Heart left ventricle (tissue), 16 donors: ENCODE measurements around the gene LAMP5. TPM values are rescaled to one million over a fixed set of nuclear protein-coding genes. Genes with fewer than 3 reads are reported as not detected.
A peak's percentile ranks its signal among the peaks of the same experiment; 100 is the strongest.

Source experiments
- ATAC-seq, 4 donors: fragments of 200-7000 bp; cut with Tn5 transposase; one replicate each; pipeline ENCODE4 v1.9.1; 2020 to 2022; ENCODE audit warnings: moderate library complexity in 4 of 4, mild to moderate bottlenecking in 3 of 4, moderate number of reproducible peaks in 1 of 4
- DNase-seq, 5 donors: peaks; one replicate each; pipeline ENCODE4 v3.0.0-alpha.2; 2020
- H3K27ac ChIP-seq, 12 donors: fragments of 200-600 bp; sonication (generic) in 4 of 12; one replicate each; pipeline versions ENCODE4 v1.5.0 to v1.8.0; 2016 to 2022; ENCODE audit warnings: mild to moderate bottlenecking in 2 of 12
- H3K27me3 ChIP-seq, 9 donors: fragments of 200-600 bp; sonication (generic) in 2 of 9; one replicate each; pipeline versions ENCODE4 v1.5.1 to v1.8.0; 2016 to 2022; ENCODE audit warnings: mild to moderate bottlenecking in 3 of 9
- H3K36me3 ChIP-seq, 9 donors: fragments of 200-600 bp; sonication (generic) in 2 of 9; one replicate each; pipeline versions ENCODE4 v1.5.0 to v1.8.0; 2018 to 2022; ENCODE audit warnings: mild to moderate bottlenecking in 2 of 9
- H3K4me1 ChIP-seq, 12 donors: fragments of 200-600 bp; sonication (generic) in 4 of 12; one replicate each; pipeline versions ENCODE4 v1.5.0 to v1.8.0; 2016 to 2022; ENCODE audit warnings: mild to moderate bottlenecking in 3 of 12
- H3K4me3 ChIP-seq, 12 donors: fragments of 200-600 bp; sonication (generic) in 4 of 12; one replicate each; pipeline versions ENCODE4 v1.5.0 to v1.8.0; 2017 to 2022; ENCODE audit warnings: mild to moderate bottlenecking in 9 of 12, moderate library complexity in 4 of 12
- H3K9me3 ChIP-seq, 12 donors: fragments of 200-600 bp; sonication (generic) in 4 of 12; one replicate each; pipeline versions ENCODE4 v1.5.0 to v1.8.0; 2016 to 2022; ENCODE audit warnings: mild to moderate bottlenecking in 1 of 12
- CTCF ChIP-seq, 12 donors: fragments of 200-600 bp; sonication (generic) in 4 of 12; IDR thresholded peaks; one replicate each; pipeline versions ENCODE4 v1.5.0 to v1.8.0; 2018 to 2022; ENCODE audit warnings: antibody characterized with exemption in 12 of 12, mild to moderate bottlenecking in 5 of 12
- POLR2A ChIP-seq, 2 donors: fragments of 450-650 bp; IDR thresholded peaks; one replicate each; pipeline ENCODE4 v1.6.1; 2017; ENCODE audit warnings: antibody characterized with exemption in 2 of 2, mild to moderate bottlenecking in 2 of 2, moderate library complexity in 2 of 2
- whole genome bisulfite sequencing, 4 donors: extraction: QIAGEN DNeasy Blood & Tissue Kit in 2 of 4; methylation state at CpG; one replicate each; pipeline versions ENCODE4 v1.1.5 to v1.1.7; 2013 to 2018; 5-methylcytosine and 5-hydroxymethylcytosine counted together
- intact Hi-C, 10 donors: fragments of 100-400 bp; cut with DNase I; formaldehyde crosslinking; loops; one replicate each; pipeline versions ENCODE4 v1.11.1 to v1.14.2; 2022
- polyA plus RNA-seq, 2 donors: library from polyadenylated mRNA; stranded (reverse); fragments of 200-250 nt; gene quantifications; one replicate each; pipeline ENCODE4 v1.2.3, GENCODE V29; 2013
- total RNA-seq, 9 donors: library from RNA; depleted of rRNA in 2 of 9; stranded (reverse); fragments of >200 nt in 2 of 9; fragmentation: NEBNext Ultra II Directional in 3 of 9; extraction: Animal tissue kit (Norgen Biotek cat#: 25700) in 3 of 9; gene quantifications; one replicate each; pipeline versions ENCODE4 v1.1.0 to v1.2.4, GENCODE V29; 2016 to 2023
- donor health status: ischemic (EF 13 %, LVEDD 7.1; RV severe dilation, severe dysfunction).
- donor health status: healthy with polysubstance abuse.
- donor health status: DM: no; HTN: yes; CAD: no.
- donor health status: DM: no; HTN: no; CAD: no.
- donor health status: ischemic (EF 25% LVEDD 6.9; RV normal size, moderate dysfunction).
- donor health status: ischemic (EF 25% LVEDD 5.7; RV mildly dilated, moderate dysfunction).
- donor health status: healthy.
- donor health status: DM: yes; HTN: yes; CAD: no.
- donor health status: ischemic (EF 35%, LVEDD 5.7; RV mildly dilated, moderate dysfunction).
- donor health status: nonischemic (EF 11% LVEDD 7.7; RV severe dilation, severe dysfunction).
- donor health status: DM: yes; HTN: yes; CAD: no.
- donor health status: PGD.
- donor health status: ischemic (EF 29% LVEDD 5.4; RV normal size, mild dysfunction).
- donor health status: nonischemic (EF 23%, LVEDD 6.1; RV moderate dilation, normal function).

The LAMP5 gene
- total and polyA plus RNA-seq, 11 donors, result 0.04 to 0.42 (median 0.30) TPM; not detected in 7

GRCh38 chr20:9491324-9491723 lies 23.1 kb upstream of the LAMP5 start:
- intact Hi-C loops, result no loop called here
- DNase-seq, result no peak
- no peaks in the 10 kb centered on the region for H3K27me3 ChIP-seq
- H3K9me3 ChIP-seq, result no peaks in the 10 kb centered on the region
- no peak for ATAC-seq
- H3K4me1 ChIP-seq, result no peaks in the 10 kb centered on the region
- H3K4me3 ChIP-seq, result no peak overlapping the region
- WGBS, 4 donors, result 82 to 96% (median 94%) methylated on average over 1 of the region's 1 CpG
- no peak for TF ChIP-seq POLR2A (IDR thresholded peaks at IDR 0.05)
- TF ChIP-seq CTCF (IDR thresholded peaks at IDR 0.05), result no peak
- H3K27ac ChIP-seq, result no peak overlapping the region
- H3K36me3 ChIP-seq, result no peaks in the 10 kb centered on the region

- H3K27ac ChIP-seq, result no peak overlapping the region
- H3K27me3 ChIP-seq, result no peaks in the 10 kb centered on the region
- no peaks in the 10 kb centered on the region for H3K36me3 ChIP-seq
- ATAC-seq, result no peak
- H3K4me3 ChIP-seq, result no peak overlapping the region
- no peak for DNase-seq
- TF ChIP-seq POLR2A (IDR thresholded peaks at IDR 0.05), result no peak
- TF ChIP-seq CTCF (IDR thresholded peaks at IDR 0.05), result no peak
- WGBS, 4 donors, result 80 to 87% (median 85%) methylated on average over 4 of the region's 4 CpGs
- H3K4me1 ChIP-seq, result no peaks in the 10 kb centered on the region
- intact Hi-C loops, result no loop called here
- H3K9me3 ChIP-seq, result no peaks in the 10 kb centered on the region
Measured at GRCh38 chr20:9492067-9492466, 22.3 kb upstream of the LAMP5 start.

- intact Hi-C loops, result no loop called here
- no peak for TF ChIP-seq CTCF (IDR thresholded peaks at IDR 0.05)
- Histone ChIP-seq H3K4me3 (no peak overlapping the region), H3K36me3 (no peaks in the 10 kb centered on the region), H3K4me1 (peaks cover 0 to 4% (median 0%) of the 10 kb centered on the region in 12 donors), H3K27ac (no peak overlapping the region), H3K9me3 (no peaks in the 10 kb centered on the region), H3K27me3 (no peaks in the 10 kb centered on the region)
- ATAC-seq (no peak), DNase-seq (no peak)
- 92 to 95% (median 93%) methylated on average over 2 of the region's 2 CpGs for WGBS, 4 donors
Measured at GRCh38 chr20:9493803-9494202, 20.6 kb upstream of the LAMP5 start.

- no peak overlapping the region for H3K27ac ChIP-seq
- no peaks in the 10 kb centered on the region for H3K9me3 ChIP-seq
- no peak for DNase-seq
- intact Hi-C loops, result no loop called here
- peak in 1 of 4 donors; percentile 20 for ATAC-seq
- H3K27me3 ChIP-seq, result no peaks in the 10 kb centered on the region
- TF ChIP-seq CTCF (IDR thresholded peaks at IDR 0.05) (no peak), POLR2A (IDR thresholded peaks at IDR 0.05) (no peak)
- 38 to 64% (median 61%) methylated on average over 2 of the region's 2 CpGs for WGBS, 4 donors
- peaks cover 0 to 14% (median 0%) of the 10 kb centered on the region in 12 donors for H3K4me1 ChIP-seq
- H3K4me3 ChIP-seq, result no peak overlapping the region
- no peaks in the 10 kb centered on the region for H3K36me3 ChIP-seq
Measured at GRCh38 chr20:9495701-9496100, 18.7 kb upstream of the LAMP5 start.
